Astrocyte (in vitro differentiated cells and primary cell): ENCODE data around the gene ASTN1. TPM values are rescaled to one million over a fixed set of nuclear protein-coding genes. Genes with fewer than 3 reads are reported as not detected.

Experiments
- DNase-seq: peaks from one replicate; pipeline ENCODE4 v3.0.0-alpha.2; 2010; ENCODE audit warnings: low read depth
- FAIRE-seq: peaks from 2 replicates; lab custom pipeline; 2011; peaks lifted over from hg19 to GRCh38; lab: Jason Lieb, UNC
- H2AFZ ChIP-seq: 2 replicates; pipeline ENCODE4 v1.6.0; 2012; ENCODE audit warnings: low read depth, low read length, inconsistent platforms
- H3K27ac ChIP-seq: 2 replicates; pipeline ENCODE4 v1.5.1; 2011; ENCODE audit warnings: low read depth, low read length, inconsistent platforms
- H3K27me3 ChIP-seq: 2 replicates; pipeline ENCODE4 v1.6.0; 2011; ENCODE audit warnings: low read length, inconsistent platforms; ENCODE audit not compliant: insufficient read depth
- H3K36me3 ChIP-seq: 2 replicates; pipeline ENCODE4 v1.5.1; 2011; ENCODE audit warnings: low read length, inconsistent platforms; ENCODE audit not compliant: insufficient read depth
- H3K4me1 ChIP-seq: 2 replicates; pipeline ENCODE4 v1.5.1; 2011; ENCODE audit warnings: low read length, inconsistent platforms; ENCODE audit not compliant: insufficient read depth
- H3K4me2 ChIP-seq: 2 replicates; pipeline ENCODE4 v1.6.0; 2012; ENCODE audit warnings: low read length, inconsistent platforms
- H3K4me3 ChIP-seq: 2 replicates; pipeline ENCODE4 v1.5.1; 2011; ENCODE audit warnings: low read depth, mild to moderate bottlenecking, low read length, inconsistent platforms; ENCODE audit not compliant: insufficient read depth
- H3K79me2 ChIP-seq: 2 replicates; pipeline ENCODE4 v1.6.0; 2012; ENCODE audit warnings: mild to moderate bottlenecking, low read length, inconsistent platforms; ENCODE audit not compliant: insufficient read depth
- H3K9ac ChIP-seq: 2 replicates; pipeline ENCODE4 v1.6.0; 2012; ENCODE audit warnings: mild to moderate bottlenecking, low read length, inconsistent platforms
- H3K9me3 ChIP-seq: 2 replicates; pipeline ENCODE4 v1.5.1; 2012; ENCODE audit warnings: low read depth, mild to moderate bottlenecking, low read length, inconsistent platforms; ENCODE audit not compliant: insufficient read depth
- H4K20me1 ChIP-seq: 2 replicates; pipeline ENCODE4 v1.6.0; 2012; ENCODE audit warnings: low read length, inconsistent platforms; ENCODE audit not compliant: insufficient read depth
- H3K27ac Mint-ChIP-seq: one replicate; pipeline ENCODE4 v1.8.0; 2021; ENCODE audit warnings: mild to moderate bottlenecking, mixed read lengths; ENCODE audit not compliant: unreplicated experiment
- H3K27me3 Mint-ChIP-seq: one replicate; pipeline ENCODE4 v1.8.0; 2021; ENCODE audit warnings: low read depth, mixed read lengths; ENCODE audit not compliant: unreplicated experiment
- H3K36me3 Mint-ChIP-seq: one replicate; pipeline ENCODE4 v1.8.0; 2021; ENCODE audit warnings: low read depth, mixed read lengths; ENCODE audit not compliant: unreplicated experiment
- H3K4me1 Mint-ChIP-seq: one replicate; pipeline ENCODE4 v1.8.0; 2021; ENCODE audit warnings: low read depth, mixed read lengths; ENCODE audit not compliant: unreplicated experiment
- H3K4me3 Mint-ChIP-seq: one replicate; pipeline ENCODE4 v1.8.0; 2021; ENCODE audit warnings: mild to moderate bottlenecking, moderate library complexity, mixed read lengths; ENCODE audit not compliant: unreplicated experiment
- H3K9me3 Mint-ChIP-seq: one replicate; pipeline ENCODE4 v1.8.0; 2021; ENCODE audit warnings: mild to moderate bottlenecking, mixed read lengths; ENCODE audit not compliant: unreplicated experiment
- EZH2 ChIP-seq: IDR thresholded peaks from 2 replicates; pipeline ENCODE4 v1.6.1; 2012; ENCODE audit warnings: mild to moderate bottlenecking, low read length, inconsistent platforms; ENCODE audit not compliant: insufficient read depth
- total RNA-seq: library from RNA; stranded (reverse); gene quantifications from 2 replicates; pipeline ENCODE4 v1.2.1, GENCODE V29; 2021
- TF ChIP-seq, protein P1 (sequence below): IDR thresholded peaks from 2 replicates; pipeline ENCODE4 v1.5.1; 2011; ENCODE audit warnings: low read depth, mild to moderate bottlenecking, inconsistent platforms, low read length, moderate library complexity; ENCODE audit not compliant: insufficient read depth

ASTN1 gene
- total RNA-seq, 1 donor from 2014 or later = 0.50 TPM

DNA sequence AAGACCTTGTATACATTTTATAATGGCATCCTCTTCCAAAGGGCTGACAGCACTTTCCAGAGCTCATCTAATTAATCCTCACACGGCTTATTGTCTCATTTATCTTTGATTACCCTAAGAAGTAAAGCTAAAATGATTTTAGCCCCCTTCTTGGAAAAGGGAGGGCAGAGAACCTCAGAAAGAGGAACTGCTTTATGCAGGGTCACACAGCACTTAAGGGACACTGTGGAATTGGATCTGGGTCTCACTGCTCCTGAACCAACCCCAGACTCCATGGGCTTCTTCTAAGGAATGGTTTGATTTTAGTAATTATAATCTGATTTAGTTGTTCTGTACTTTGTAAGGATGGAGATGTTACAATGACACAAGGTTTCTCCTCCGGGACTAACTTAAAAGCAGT, 9.5 kb upstream of the ASTN1 start:
- H3K9me3 ChIP-seq = no peaks in the 10 kb centered on the region
- H4K20me1 ChIP-seq = no peaks in the 10 kb centered on the region
- Mint-ChIP-seq H3K4me3 (no peak overlapping the region), H3K27ac (no peak overlapping the region), H3K4me1 (no peaks in the 10 kb centered on the region), H3K9me3 (no peaks in the 10 kb centered on the region), H3K27me3 (peaks cover 23% of the 10 kb centered on the region), H3K36me3 (no peaks in the 10 kb centered on the region)
- DNase-seq (no peak), FAIRE-seq (no peak)
- no peak overlapping the region for H2AFZ ChIP-seq
- no peak overlapping the region for H3K9ac ChIP-seq
- H3K27ac ChIP-seq = no peak overlapping the region
- H3K36me3 ChIP-seq = no peaks in the 10 kb centered on the region
- no peaks in the 10 kb centered on the region for H3K79me2 ChIP-seq
- no peak overlapping the region for H3K4me2 ChIP-seq
- TF ChIP-seq EZH2 = no peak
- TF ChIP-seq, protein P1, sequence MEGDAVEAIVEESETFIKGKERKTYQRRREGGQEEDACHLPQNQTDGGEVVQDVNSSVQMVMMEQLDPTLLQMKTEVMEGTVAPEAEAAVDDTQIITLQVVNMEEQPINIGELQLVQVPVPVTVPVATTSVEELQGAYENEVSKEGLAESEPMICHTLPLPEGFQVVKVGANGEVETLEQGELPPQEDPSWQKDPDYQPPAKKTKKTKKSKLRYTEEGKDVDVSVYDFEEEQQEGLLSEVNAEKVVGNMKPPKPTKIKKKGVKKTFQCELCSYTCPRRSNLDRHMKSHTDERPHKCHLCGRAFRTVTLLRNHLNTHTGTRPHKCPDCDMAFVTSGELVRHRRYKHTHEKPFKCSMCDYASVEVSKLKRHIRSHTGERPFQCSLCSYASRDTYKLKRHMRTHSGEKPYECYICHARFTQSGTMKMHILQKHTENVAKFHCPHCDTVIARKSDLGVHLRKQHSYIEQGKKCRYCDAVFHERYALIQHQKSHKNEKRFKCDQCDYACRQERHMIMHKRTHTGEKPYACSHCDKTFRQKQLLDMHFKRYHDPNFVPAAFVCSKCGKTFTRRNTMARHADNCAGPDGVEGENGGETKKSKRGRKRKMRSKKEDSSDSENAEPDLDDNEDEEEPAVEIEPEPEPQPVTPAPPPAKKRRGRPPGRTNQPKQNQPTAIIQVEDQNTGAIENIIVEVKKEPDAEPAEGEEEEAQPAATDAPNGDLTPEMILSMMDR = no peak
- H3K4me1 ChIP-seq = peaks cover 6% of the 10 kb centered on the region
- H3K27me3 ChIP-seq = peaks cover 52% of the 10 kb centered on the region
- H3K4me3 ChIP-seq = no peak overlapping the region

DNA sequence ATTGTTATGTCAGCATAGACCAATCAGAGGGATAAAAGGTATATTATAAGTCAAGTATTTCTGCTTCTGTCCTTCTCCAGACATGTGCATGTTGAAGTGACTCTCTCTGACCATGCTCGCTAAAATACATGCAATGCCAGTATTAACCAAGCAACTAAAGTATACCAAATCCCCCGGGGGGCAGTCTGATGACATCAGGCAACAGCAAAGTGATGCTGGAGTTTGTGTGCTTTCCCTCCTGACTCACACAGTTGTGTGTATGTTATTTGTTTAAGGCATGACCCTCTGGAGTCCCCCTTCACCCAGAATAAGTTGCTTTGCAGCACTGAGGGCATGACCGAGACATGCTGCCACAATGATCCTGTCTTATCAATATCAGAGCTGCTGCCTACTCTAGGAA, 8.4 kb upstream of the ASTN1 start:
- no peak for FAIRE-seq
- no peaks in the 10 kb centered on the region for H3K9me3 Mint-ChIP-seq
- no peak overlapping the region for H3K4me2 ChIP-seq

DNA sequence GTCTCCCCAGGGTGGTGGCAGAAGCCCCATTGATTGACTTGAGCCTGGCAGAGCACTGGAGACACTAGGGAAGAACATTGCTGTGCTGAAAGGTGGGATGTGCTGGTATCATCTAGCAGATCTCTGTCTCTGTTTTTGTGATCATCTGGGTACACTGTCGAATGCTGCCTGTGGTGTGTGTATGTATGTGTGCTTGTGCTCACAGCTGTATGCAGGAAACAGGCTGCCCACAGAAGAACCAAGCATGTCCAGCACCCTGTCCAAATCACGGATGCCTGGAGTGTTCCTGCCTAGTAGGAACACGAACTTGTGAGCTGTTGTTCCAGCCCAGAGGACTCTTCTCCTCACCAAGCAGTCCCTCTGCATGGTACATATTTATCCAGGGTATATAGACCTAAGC, 7.8 kb upstream of the ASTN1 start:
- H3K4me3 ChIP-seq = no peak overlapping the region
- H4K20me1 ChIP-seq = no peaks in the 10 kb centered on the region
- H3K36me3 Mint-ChIP-seq = no peaks in the 10 kb centered on the region
- H3K79me2 ChIP-seq = no peaks in the 10 kb centered on the region
- no peak overlapping the region for H3K4me3 Mint-ChIP-seq
- no peak overlapping the region for H3K27ac ChIP-seq
- FAIRE-seq (no peak), DNase-seq (no peak)
- peaks cover 61% of the 10 kb centered on the region for H3K27me3 ChIP-seq
- no peak overlapping the region for H3K27ac Mint-ChIP-seq
- H3K9me3 ChIP-seq = no peaks in the 10 kb centered on the region
- H3K36me3 ChIP-seq = no peaks in the 10 kb centered on the region
- TF ChIP-seq EZH2 = no peak
- TF ChIP-seq, protein P1 = no peak
- H3K4me1 Mint-ChIP-seq = no peaks in the 10 kb centered on the region
- no peak overlapping the region for H2AFZ ChIP-seq
- no peak overlapping the region for H3K4me2 ChIP-seq
- H3K9me3 Mint-ChIP-seq = no peaks in the 10 kb centered on the region
- H3K27me3 Mint-ChIP-seq = peaks cover 7% of the 10 kb centered on the region
- H3K4me1 ChIP-seq = peaks cover 6% of the 10 kb centered on the region
- H3K9ac ChIP-seq = no peak overlapping the region

More for the DNA sequence above, 8.4 kb upstream of the ASTN1 start:
- no peak overlapping the region for H3K4me3 Mint-ChIP-seq
- DNase-seq = no peak
- Histone ChIP-seq H2AFZ (no peak overlapping the region), H3K4me1 (peaks cover 6% of the 10 kb centered on the region), H3K27ac (no peak overlapping the region), H3K36me3 (no peaks in the 10 kb centered on the region), H3K9me3 (no peaks in the 10 kb centered on the region), H3K4me3 (no peak overlapping the region), H3K9ac (no peak overlapping the region), H3K79me2 (no peaks in the 10 kb centered on the region), H3K27me3 (peaks cover 59% of the 10 kb centered on the region), H4K20me1 (no peaks in the 10 kb centered on the region)
- H3K4me1 Mint-ChIP-seq = no peaks in the 10 kb centered on the region
- H3K27me3 Mint-ChIP-seq = peaks cover 12% of the 10 kb centered on the region
- H3K27ac Mint-ChIP-seq = no peak overlapping the region
- no peak for TF ChIP-seq EZH2
- TF ChIP-seq, protein P1 = no peak
- no peaks in the 10 kb centered on the region for H3K36me3 Mint-ChIP-seq
